Calu3 (cell line): ENCODE measurements around the gene SUSD3. TPM values are rescaled to one million over a fixed set of nuclear protein-coding genes. Genes with fewer than 3 reads are reported as not detected.

ENCODE experiments used
- BruUV-seq: library from RNA; stranded (reverse); fragments of 400-500 nt; replicated peaks from 2 replicates; lab custom pipeline; 2021; lab: Mats Ljungman, UMichigan
- CTCF ChIA-PET: fragments of 300-600 bp; sonication (Branson Sonifier 250); formaldehyde crosslinking; loops from one replicate; lab custom pipeline; 2022; ENCODE audit warnings: antibody characterized with exemption; lab: Charles Lee
- DNase-seq: peaks from one replicate; pipeline ENCODE4 v3.0.0; 2022
- H3K27ac Mint-ChIP-seq: one replicate; pipeline ENCODE4 v1.8.0; 2022; ENCODE audit warnings: mixed read lengths; ENCODE audit not compliant: unreplicated experiment
- H3K27me3 Mint-ChIP-seq: one replicate; pipeline ENCODE4 v1.8.0; 2022; ENCODE audit warnings: mixed read lengths; ENCODE audit not compliant: unreplicated experiment
- H3K36me3 Mint-ChIP-seq: one replicate; pipeline ENCODE4 v1.8.0; 2022; ENCODE audit warnings: mild to moderate bottlenecking, moderate library complexity, mixed read lengths; ENCODE audit not compliant: insufficient read depth, unreplicated experiment
- H3K4me1 Mint-ChIP-seq: one replicate; pipeline ENCODE4 v1.8.0; 2022; ENCODE audit warnings: mild to moderate bottlenecking, low read depth, mixed read lengths; ENCODE audit not compliant: unreplicated experiment
- H3K4me3 Mint-ChIP-seq: one replicate; pipeline ENCODE4 v1.8.0; 2022; ENCODE audit warnings: mild to moderate bottlenecking, low read depth, moderate library complexity, mixed read lengths; ENCODE audit not compliant: unreplicated experiment
- H3K9me3 Mint-ChIP-seq: one replicate; pipeline ENCODE4 v1.8.0; 2022; ENCODE audit warnings: low read depth, mixed read lengths; ENCODE audit not compliant: unreplicated experiment
- CTCF ChIP-seq: fragments of 200-600 bp; IDR thresholded peaks from one replicate; pipeline ENCODE4 v1.8.0; 2022; ENCODE audit warnings: antibody characterized with exemption; ENCODE audit not compliant: unreplicated experiment
- intact Hi-C: fragments of 100-400 bp; cut with micrococcal nuclease; formaldehyde crosslinking; loops from one replicate; pipeline ENCODE4 v1.10.0; 2022; ENCODE audit not compliant: unreplicated experiment
- total RNA-seq: library from RNA; stranded (reverse); gene quantifications from 2 replicates; pipeline ENCODE4 v1.2.3, GENCODE V29; 2022

Gene SUSD3
- total RNA-seq, 1 experiment from 2014 or later, result 1.3 TPM

GRCh38 chr9:93053781-93054331 is 4.6 kb upstream of the SUSD3 start:
- no peak for TF ChIP-seq CTCF
- CTCF ChIA-PET, result no interaction called here
- no peaks in the 10 kb centered on the region for H3K9me3 Mint-ChIP-seq
- DNase-seq, result no peak
- peaks cover 6% of the 10 kb centered on the region for H3K27me3 Mint-ChIP-seq
- no peak overlapping the region for H3K27ac Mint-ChIP-seq
- H3K4me3 Mint-ChIP-seq, result no peak overlapping the region
- no peaks in the 10 kb centered on the region for H3K36me3 Mint-ChIP-seq
- no TSS peak for BruUV-seq
- H3K4me1 Mint-ChIP-seq, result no peaks in the 10 kb centered on the region
- intact Hi-C loops, result no loop called here

- H3K36me3 Mint-ChIP-seq, result no peaks in the 10 kb centered on the region
- H3K4me3 Mint-ChIP-seq, result no peak overlapping the region
- intact Hi-C loops, result no loop called here
- TF ChIP-seq CTCF, result no peak
- no peaks in the 10 kb centered on the region for H3K27me3 Mint-ChIP-seq
- DNase-seq, result no peak
- CTCF ChIA-PET, result no interaction called here
- no peak overlapping the region for H3K27ac Mint-ChIP-seq
- no TSS peak for BruUV-seq
- no peaks in the 10 kb centered on the region for H3K9me3 Mint-ChIP-seq
- no peaks in the 10 kb centered on the region for H3K4me1 Mint-ChIP-seq
These were observed 3.5 kb upstream of the SUSD3 start for GRCh38 chr9:93054758-93055704.

- no peaks in the 10 kb centered on the region for H3K27me3 Mint-ChIP-seq
- no peaks in the 10 kb centered on the region for H3K9me3 Mint-ChIP-seq
- intact Hi-C loops, result no loop called here
- no peak for DNase-seq
- no peaks in the 10 kb centered on the region for H3K4me1 Mint-ChIP-seq
- H3K27ac Mint-ChIP-seq, result no peak overlapping the region
- CTCF ChIA-PET, result no interaction called here
- H3K36me3 Mint-ChIP-seq, result no peaks in the 10 kb centered on the region
- no TSS peak for BruUV-seq
- H3K4me3 Mint-ChIP-seq, result no peak overlapping the region
- TF ChIP-seq CTCF, result no peak
These were observed 1.3 kb upstream of the SUSD3 start for GRCh38 chr9:93057042-93057702.

GRCh38 chr9:93057703-93058354 is 672 bp upstream of the SUSD3 start:
- no TSS peak for BruUV-seq
- intact Hi-C loops, result no loop called here
- CTCF ChIA-PET, result no interaction called here
- no peaks in the 10 kb centered on the region for H3K36me3 Mint-ChIP-seq
- no peak for TF ChIP-seq CTCF
- no peaks in the 10 kb centered on the region for H3K4me1 Mint-ChIP-seq
- no peak overlapping the region for H3K27ac Mint-ChIP-seq
- H3K27me3 Mint-ChIP-seq, result no peaks in the 10 kb centered on the region
- H3K4me3 Mint-ChIP-seq, result peak overlapping the region; percentile 52
- DNase-seq, result no peak
- no peaks in the 10 kb centered on the region for H3K9me3 Mint-ChIP-seq
